Mesendoderm (in vitro differentiated cells): ENCODE measurements around the gene CFC1B.
"Not testable (repeated sequence)": the region's sequence is repeated elsewhere in the genome, so short reads cannot be mapped to it uniquely, and the experiment has no call there.

Experiments
- DNase-seq: peaks from one replicate; pipeline ENCODE4 v3.0.0; 2013
- H2AK5ac ChIP-seq: 2 replicates; pipeline ENCODE4 v1.6.1; 2013; ENCODE audit warnings: low read length, inconsistent platforms
- H2BK120ac ChIP-seq: 2 replicates; pipeline ENCODE4 v1.6.1; 2013; ENCODE audit warnings: low read depth, mild to moderate bottlenecking, low read length, moderate library complexity, mixed read lengths
- H2BK15ac ChIP-seq: replicated peaks from 2 replicates; pipeline ENCODE4 v1.6.1; 2013; ENCODE audit warnings: low read depth, mild to moderate bottlenecking, moderate library complexity
- H2BK5ac ChIP-seq: 2 replicates; pipeline ENCODE4 v1.6.1; 2013; ENCODE audit warnings: low read length, inconsistent platforms
- H3K18ac ChIP-seq: 2 replicates; pipeline ENCODE4 v1.6.1; 2013; ENCODE audit warnings: mild to moderate bottlenecking, low read length, mixed read lengths
- H3K23ac ChIP-seq: one replicate; pipeline ENCODE4 v1.6.1; 2013; ENCODE audit warnings: low read length
- H3K27ac ChIP-seq: 2 replicates; pipeline ENCODE4 v1.5.1; 2013; ENCODE audit warnings: low read depth, mild to moderate bottlenecking, inconsistent platforms, low read length, moderate library complexity
- H3K27me3 ChIP-seq: 2 replicates; pipeline ENCODE4 v1.6.1; 2013; ENCODE audit warnings: low read length, control low read depth, mild to moderate bottlenecking, inconsistent platforms; ENCODE audit not compliant: insufficient read depth, poor library complexity
- H3K36me3 ChIP-seq: 2 replicates; pipeline ENCODE4 v1.6.1; 2013; ENCODE audit warnings: low read length, inconsistent platforms; ENCODE audit not compliant: control insufficient read depth, insufficient read depth
- H3K4ac ChIP-seq: one replicate; pipeline ENCODE4 v1.6.1; 2013; ENCODE audit warnings: low read depth, mild to moderate bottlenecking, low read length, moderate library complexity
- H3K4me1 ChIP-seq: 2 replicates; pipeline ENCODE4 v1.6.1; 2013; ENCODE audit warnings: low read depth, low read length, inconsistent platforms; ENCODE audit not compliant: control insufficient read depth
- H3K4me2 ChIP-seq: 2 replicates; pipeline ENCODE4 v1.6.1; 2013; ENCODE audit warnings: low read length
- H3K4me3 ChIP-seq: 2 replicates; pipeline ENCODE4 v1.5.1; 2013; ENCODE audit warnings: mild to moderate bottlenecking, low read length
- H3K56ac ChIP-seq: one replicate; pipeline ENCODE4 v1.6.1; 2013; ENCODE audit warnings: low read length
- H3K79me1 ChIP-seq: 2 replicates; pipeline ENCODE4 v1.6.1; 2013; ENCODE audit warnings: low read length, inconsistent platforms
- H3K79me2 ChIP-seq: 2 replicates; pipeline ENCODE4 v1.6.1; 2013; ENCODE audit warnings: mild to moderate bottlenecking, low read length; ENCODE audit not compliant: control insufficient read depth, insufficient read depth
- H3K9ac ChIP-seq: 2 replicates; pipeline ENCODE4 v1.6.1; 2013; ENCODE audit warnings: low read length, inconsistent platforms
- H4K5ac ChIP-seq: one replicate; pipeline ENCODE4 v1.6.1; 2013; ENCODE audit warnings: low read length
- H4K8ac ChIP-seq: one replicate; pipeline ENCODE4 v1.6.1; 2013; ENCODE audit warnings: low read depth, mild to moderate bottlenecking, control low read depth, low read length, moderate library complexity
- WGBS: extraction: QIAGEN DNeasy Blood & Tissue Kit; methylation state at CpG from one replicate; pipeline ENCODE4 v1.1.7; 2013; ENCODE audit warnings: low lambda C conversion rate, missing lambda C conversion rate; ENCODE audit not compliant: insufficient coverage; ENCODE audit errors: extremely low coverage; 5-methylcytosine and 5-hydroxymethylcytosine counted together

Gene CFC1B

GRCh38 chr2:130531672-130532071 is 10.7 kb downstream of the CFC1B start:
- H3K18ac ChIP-seq, H2AK5ac ChIP-seq, H3K27ac ChIP-seq, H3K4me2 ChIP-seq, H3K79me1 ChIP-seq, H3K27me3 ChIP-seq, H3K4ac ChIP-seq, H2BK5ac ChIP-seq, H3K56ac ChIP-seq, H4K8ac ChIP-seq, H3K36me3 ChIP-seq, H2BK15ac ChIP-seq, H3K23ac ChIP-seq, H2BK120ac ChIP-seq, DNase-seq, H3K4me1 ChIP-seq, H3K4me3 ChIP-seq, H3K9ac ChIP-seq, H4K5ac ChIP-seq, H3K79me2 ChIP-seq: not testable (repeated sequence)
- no CpG with 5 or more reads among the region's 9 CpGs for WGBS

- not testable (repeated sequence) for H2AK5ac ChIP-seq, H3K4me1 ChIP-seq, H2BK5ac ChIP-seq, H3K79me2 ChIP-seq, H3K4me3 ChIP-seq, H3K27me3 ChIP-seq, H3K4ac ChIP-seq, H3K23ac ChIP-seq, H3K4me2 ChIP-seq, DNase-seq, H4K8ac ChIP-seq, H4K5ac ChIP-seq, H3K18ac ChIP-seq, H3K9ac ChIP-seq, H3K79me1 ChIP-seq, H2BK15ac ChIP-seq, H3K27ac ChIP-seq, H3K36me3 ChIP-seq, H2BK120ac ChIP-seq, H3K56ac ChIP-seq
- no CpG with 5 or more reads among the region's 7 CpGs for WGBS
Observed at GRCh38 chr2:130536654-130537053, 15.6 kb downstream of the CFC1B start.

- H4K8ac ChIP-seq, H3K27me3 ChIP-seq, H4K5ac ChIP-seq, H2AK5ac ChIP-seq, H3K4me2 ChIP-seq, H3K4me1 ChIP-seq, H2BK15ac ChIP-seq, H3K23ac ChIP-seq, H2BK5ac ChIP-seq, H3K4ac ChIP-seq, H2BK120ac ChIP-seq, H3K36me3 ChIP-seq, H3K79me2 ChIP-seq, H3K9ac ChIP-seq, H3K79me1 ChIP-seq, H3K27ac ChIP-seq, H3K4me3 ChIP-seq, DNase-seq, H3K18ac ChIP-seq, H3K56ac ChIP-seq: not testable (repeated sequence)
- WGBS = no CpG with 5 or more reads among the region's 9 CpGs
Observed at GRCh38 chr2:130538271-130538670, 17.2 kb downstream of the CFC1B start.

- H3K36me3 ChIP-seq, H3K79me1 ChIP-seq, H4K8ac ChIP-seq, H2BK5ac ChIP-seq, H2BK120ac ChIP-seq, H3K4me1 ChIP-seq, H3K27me3 ChIP-seq, H3K4me3 ChIP-seq, H3K79me2 ChIP-seq, H3K18ac ChIP-seq, DNase-seq, H3K4ac ChIP-seq, H3K23ac ChIP-seq, H2AK5ac ChIP-seq, H2BK15ac ChIP-seq, H3K27ac ChIP-seq, H3K9ac ChIP-seq, H3K4me2 ChIP-seq, H3K56ac ChIP-seq, H4K5ac ChIP-seq: not testable (repeated sequence)
- no CpG with 5 or more reads among the region's 4 CpGs for WGBS
Observed at GRCh38 chr2:130542789-130543188, 21.8 kb downstream of the CFC1B start.

GRCh38 chr2:130543785-130544528 is 22.9 kb downstream of the CFC1B start:
- H3K36me3 ChIP-seq, H3K4me2 ChIP-seq, H4K8ac ChIP-seq, H2BK15ac ChIP-seq, H3K4me1 ChIP-seq, H3K79me1 ChIP-seq, H3K23ac ChIP-seq, H3K4me3 ChIP-seq, H3K4ac ChIP-seq, H3K18ac ChIP-seq, H2BK120ac ChIP-seq, H3K9ac ChIP-seq, H4K5ac ChIP-seq, H3K27me3 ChIP-seq, H3K27ac ChIP-seq, DNase-seq, H2AK5ac ChIP-seq, H3K56ac ChIP-seq, H2BK5ac ChIP-seq, H3K79me2 ChIP-seq: not testable (repeated sequence)
- WGBS = no CpG with 5 or more reads among the region's 12 CpGs

- not testable (repeated sequence) for H3K4me1 ChIP-seq, H4K8ac ChIP-seq, H2BK15ac ChIP-seq, H4K5ac ChIP-seq, H2AK5ac ChIP-seq, H3K79me1 ChIP-seq, H3K27ac ChIP-seq, H3K4ac ChIP-seq, H3K79me2 ChIP-seq, H2BK5ac ChIP-seq, H3K9ac ChIP-seq, H3K23ac ChIP-seq, DNase-seq, H2BK120ac ChIP-seq, H3K18ac ChIP-seq, H3K4me3 ChIP-seq, H3K4me2 ChIP-seq, H3K27me3 ChIP-seq, H3K56ac ChIP-seq, H3K36me3 ChIP-seq
- no CpG with 5 or more reads among the region's 5 CpGs for WGBS
Observed at GRCh38 chr2:130544978-130545377, 24.0 kb downstream of the CFC1B start.
